NOMO-1 treated with DMSO at 0.1 percent for 48 hours (cell line): ENCODE data around the gene SRRD.
"Not testable (repeated sequence)": the region's sequence is repeated elsewhere in the genome, so short reads cannot be mapped to it uniquely, and the experiment has no call there.

Experiments
- DNase-seq: peaks from one replicate; lab custom pipeline; 2025; ENCODE audit not compliant: unreplicated experiment; lab: John Stamatoyannopoulos, UW

SRRD gene

GRCh38 chr22:26516503-26516902 lies 32.8 kb downstream of the SRRD start:
- peak; percentile 12 for DNase-seq

DNA sequence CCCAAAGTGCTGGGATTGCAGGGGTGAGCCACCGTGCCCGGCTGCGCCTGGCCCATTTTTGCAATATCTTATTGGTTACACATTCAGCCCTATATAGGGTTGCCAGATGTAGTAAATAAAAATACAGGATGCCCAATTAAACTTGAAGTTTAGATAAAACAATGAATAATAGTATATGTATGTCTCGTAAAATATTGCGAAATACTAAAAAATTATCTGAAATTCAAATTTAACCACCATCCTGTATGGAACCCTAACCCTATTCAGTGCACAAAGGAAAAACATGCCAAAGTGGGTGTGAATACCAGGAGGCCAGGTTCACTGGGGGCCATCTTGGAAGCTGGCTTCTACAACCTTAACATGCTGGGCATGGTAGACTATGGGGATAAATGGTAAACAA lies 33.8 kb downstream of the SRRD start:
- no peak for DNase-seq

DNA sequence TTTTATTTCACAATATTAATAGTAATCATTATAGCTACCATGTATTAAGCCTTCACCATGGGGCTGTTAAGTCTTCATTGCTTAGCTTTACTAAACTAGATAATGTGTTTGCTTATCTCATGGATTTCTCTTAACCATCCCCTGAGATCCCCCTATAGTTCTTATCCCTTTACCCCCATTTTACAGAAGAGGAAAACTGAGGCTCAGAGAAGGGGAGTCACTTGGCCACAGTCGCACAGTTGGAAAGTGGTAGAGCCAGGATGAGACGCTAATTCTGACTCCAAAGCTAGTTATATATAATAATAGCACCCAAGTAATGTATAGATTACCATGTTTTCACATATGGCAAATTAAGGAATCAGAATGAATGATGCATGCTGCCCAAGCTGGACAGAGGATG lies 38.3 kb downstream of the SRRD start:
- DNase-seq, result no peak

DNA sequence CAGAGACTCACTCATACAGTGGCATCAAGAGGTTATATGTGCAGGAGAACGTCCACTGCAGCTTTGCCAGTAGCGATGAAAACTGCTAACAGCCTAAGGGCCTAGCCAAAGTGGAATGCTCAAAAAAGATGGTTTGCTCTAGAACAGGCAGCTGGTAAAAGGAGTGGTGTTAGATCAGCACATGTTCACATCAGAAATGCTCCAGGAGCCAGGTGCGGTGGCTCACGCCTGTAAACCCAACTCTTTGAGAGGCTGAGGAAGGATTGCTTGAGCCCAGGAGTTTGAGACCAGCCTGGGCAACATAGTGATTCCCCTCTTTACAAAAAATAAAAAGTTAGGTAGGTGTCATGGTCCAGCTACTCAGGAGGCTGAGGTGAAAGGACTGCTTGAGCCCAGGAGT lies 38.9 kb downstream of the SRRD start:
- no peak for DNase-seq

DNA sequence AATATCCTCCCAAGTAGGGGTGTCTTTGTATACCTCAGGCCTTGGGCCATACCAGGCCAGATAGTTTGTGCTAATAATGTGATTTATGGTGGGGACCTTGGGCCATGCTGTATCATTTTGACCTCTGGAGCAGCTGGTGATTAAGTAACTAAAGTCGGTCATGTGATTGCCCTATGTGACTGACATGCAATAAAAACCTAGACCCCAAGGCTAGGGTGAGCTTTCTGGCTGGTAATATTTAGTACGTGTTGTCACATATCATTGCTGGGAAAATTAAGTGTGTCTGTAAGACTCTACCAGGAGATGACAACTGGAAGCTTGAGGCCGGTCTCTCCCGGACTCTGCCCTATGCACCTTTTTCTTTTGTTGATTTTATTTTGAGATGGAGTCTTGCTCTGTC lies 41.2 kb downstream of the SRRD start:
- no peak for DNase-seq

DNA sequence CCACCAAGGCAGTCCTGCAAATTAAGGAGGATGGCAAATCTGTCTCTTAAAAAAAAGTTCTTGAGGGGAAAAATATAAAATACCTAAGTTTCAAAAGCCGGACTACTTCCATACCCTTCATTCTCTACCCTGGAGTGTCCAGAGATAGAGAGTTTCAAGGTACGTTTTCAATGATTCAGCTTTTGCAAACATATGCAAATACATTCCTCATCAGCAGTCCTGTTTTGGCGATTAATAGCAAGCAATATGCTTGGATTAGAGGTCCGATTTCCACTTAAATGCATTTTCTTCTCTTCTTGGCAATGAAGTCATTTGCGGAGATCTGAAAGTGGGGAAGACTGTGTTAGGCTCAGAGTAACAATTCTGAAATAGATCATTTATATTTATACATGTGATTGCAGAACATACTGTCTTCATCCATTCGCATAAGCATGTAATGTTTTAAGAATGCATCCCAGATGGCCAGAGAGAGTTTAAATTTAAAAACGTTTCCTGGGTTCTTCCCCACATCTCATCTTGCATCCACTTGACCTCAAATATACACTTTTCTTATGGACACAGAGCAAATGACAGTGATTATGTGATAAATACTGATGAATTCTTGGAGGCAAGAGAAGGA lies 42.4 kb downstream of the SRRD start:
- no peak for DNase-seq

DNA sequence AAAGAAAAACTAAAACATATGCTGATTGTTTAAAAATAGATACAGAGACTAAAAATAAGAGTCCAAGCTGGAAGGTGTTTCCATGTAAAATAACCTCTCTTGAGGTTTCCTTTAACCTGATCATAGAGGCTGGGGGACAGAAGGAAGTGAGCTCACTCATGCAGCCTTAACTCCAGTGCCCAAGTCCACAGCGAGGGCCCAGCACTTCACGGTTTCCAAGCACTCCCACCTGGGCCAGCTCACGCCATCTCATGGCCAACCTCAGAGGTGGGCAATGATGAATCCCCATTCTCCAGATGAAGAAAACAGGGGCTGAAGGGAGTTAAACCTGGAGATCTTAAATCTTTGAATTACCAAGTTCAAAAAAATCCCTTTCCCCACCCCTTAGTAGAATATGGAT lies 43.5 kb downstream of the SRRD start:
- no peak for DNase-seq

DNA sequence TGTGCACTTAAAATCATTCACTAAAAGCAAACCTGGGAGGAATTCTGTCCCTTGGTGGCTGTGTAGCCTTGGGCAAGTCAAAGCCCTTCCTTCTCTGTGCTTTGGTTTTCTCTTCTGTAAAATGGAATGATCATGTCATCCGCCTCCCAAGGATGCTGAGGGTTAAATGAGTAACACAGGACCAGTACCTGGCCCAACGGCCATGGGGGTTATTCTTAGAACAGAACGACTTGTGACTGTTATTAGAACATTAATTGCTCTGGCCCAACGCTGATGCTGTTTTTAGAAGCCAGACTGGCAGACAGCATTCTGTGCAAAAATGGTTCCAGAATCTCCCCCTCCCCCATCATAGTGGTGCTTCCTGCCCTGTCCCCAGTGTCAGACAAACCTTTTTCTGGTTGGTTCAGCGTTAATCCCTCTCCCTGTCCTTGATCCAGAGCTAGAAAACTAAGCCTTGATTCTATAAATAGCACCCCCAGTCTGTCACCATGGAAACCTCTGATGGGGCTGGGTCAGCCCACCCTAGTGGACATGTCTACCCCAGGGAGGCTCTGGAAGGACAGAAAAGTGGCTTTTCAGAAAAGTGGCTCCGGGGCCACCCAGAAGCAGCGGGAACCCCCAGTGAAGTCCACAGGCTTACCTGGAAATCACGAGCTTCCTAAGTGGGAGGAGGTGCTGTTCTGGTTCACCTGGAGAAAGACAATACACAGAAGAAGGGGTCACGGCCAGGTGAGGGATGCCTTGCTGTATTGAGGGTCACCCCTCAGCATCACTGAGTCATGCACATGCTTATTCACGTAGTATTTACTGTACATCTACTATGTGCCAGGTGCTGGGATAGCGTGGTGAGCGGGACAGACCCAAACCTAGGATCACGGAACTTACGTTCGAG lies 44.1 kb downstream of the SRRD start:
- DNase-seq, result no peak

- DNase-seq, result not testable (repeated sequence)
These were observed 44.8 kb downstream of the SRRD start for GRCh38 chr22:26528518-26528917.

- no peak for DNase-seq
These were observed 45.7 kb downstream of the SRRD start for GRCh38 chr22:26529345-26529744.

DNA sequence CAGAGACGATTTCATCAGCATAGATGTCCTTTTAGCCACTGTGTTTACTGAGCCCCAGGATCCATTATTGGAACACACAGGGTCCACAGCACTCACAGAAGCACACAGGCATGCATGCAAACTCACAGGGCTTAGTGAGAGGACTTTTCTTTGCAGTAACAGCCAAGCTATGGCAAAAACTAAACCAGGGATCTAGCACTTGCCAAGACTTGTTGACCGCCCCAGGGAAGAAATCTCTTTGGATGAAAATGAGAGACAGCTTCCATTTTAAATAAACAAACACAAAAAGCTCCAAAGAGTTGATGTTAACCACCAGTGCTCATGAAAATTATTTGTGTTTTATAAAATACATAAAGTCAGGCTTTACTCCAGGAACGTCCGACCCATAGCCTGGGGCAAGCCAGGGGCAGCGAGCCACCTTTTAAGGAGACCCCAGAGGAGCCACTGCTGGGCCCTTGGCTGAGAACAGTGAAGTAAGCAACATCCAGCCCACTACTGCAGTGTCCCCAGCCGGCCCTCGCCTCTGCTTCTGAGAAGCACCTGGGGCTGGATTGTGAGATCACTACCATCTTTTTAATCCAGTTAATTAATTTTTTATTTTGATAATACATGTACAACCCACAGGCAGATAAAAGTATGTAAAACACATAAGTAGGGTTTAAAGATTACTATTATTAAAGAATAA lies 50.6 kb downstream of the SRRD start:
- no peak for DNase-seq

DNA sequence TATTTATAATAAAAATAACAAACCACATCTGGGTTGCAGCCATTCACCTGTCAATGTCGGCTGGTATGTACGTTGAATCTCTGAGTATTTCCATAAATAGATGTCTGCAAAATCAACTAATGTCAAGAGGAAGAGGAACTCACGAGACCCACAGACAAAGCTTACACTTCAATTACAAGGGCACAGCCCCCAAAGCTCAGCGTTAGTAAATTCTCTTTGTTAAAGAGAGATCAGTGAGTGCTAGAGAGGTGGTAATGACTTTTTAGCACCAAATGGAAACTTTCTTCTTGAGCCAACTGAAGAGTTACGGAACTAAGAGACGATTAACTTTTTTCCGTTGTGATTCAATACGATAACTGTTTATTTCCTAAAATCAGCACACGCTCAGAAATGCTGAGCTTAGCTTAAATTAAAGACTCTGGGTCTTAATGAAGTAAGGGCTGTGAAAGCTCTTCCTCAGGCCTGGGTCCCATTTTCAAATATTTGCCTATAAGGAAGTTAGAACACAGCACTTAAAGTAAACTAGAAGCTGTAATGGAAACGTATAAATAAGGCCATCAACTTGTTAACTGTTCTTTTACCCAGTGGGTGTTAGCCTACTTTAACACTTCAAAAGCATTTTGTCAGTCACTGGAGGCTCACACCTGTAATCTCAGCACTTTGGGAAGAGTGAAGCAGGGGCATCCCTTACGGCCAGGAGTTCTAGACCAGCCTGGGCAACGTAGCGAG lies 51.4 kb downstream of the SRRD start:
- DNase-seq, result peak; percentile 47

DNA sequence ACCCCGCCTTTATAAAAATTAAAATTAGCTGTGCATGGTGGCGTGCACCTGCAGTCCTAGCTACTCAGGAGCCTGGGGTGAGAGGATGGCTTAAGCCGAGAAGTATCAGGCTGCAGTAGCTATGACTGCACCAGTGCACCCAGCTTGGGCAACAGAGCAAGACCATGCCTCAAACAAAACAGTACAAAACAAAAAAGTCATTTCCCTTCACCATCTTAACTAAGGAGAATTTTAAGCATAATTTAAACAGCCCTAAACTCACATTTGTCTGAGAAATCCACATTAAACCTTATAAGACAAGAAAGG lies 51.9 kb downstream of the SRRD start:
- DNase-seq, result no peak

GRCh38 chr22:26536056-26536761 lies 52.5 kb downstream of the SRRD start:
- DNase-seq, result no peak

- DNase-seq, result no peak
These were observed 53.1 kb downstream of the SRRD start for GRCh38 chr22:26536762-26537134.

DNA sequence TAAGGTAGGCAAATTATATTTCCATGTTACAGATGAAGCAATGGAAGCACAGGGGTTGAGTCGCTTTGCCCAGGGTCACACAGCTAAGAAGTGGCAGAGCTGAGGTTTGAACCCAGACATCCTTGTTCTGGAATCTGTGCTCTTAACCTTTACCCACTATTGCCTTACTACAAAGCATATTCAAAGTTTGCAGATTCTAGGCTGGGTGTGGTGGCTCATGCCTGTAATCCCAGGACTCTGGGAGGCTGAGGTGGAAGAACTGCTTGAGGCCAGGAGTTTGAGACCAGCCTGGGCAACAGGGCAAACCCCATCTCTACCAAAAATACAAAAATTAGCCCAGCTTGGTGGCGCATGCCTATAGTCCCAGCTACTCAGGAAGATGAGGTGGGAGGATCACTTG lies 56.4 kb downstream of the SRRD start:
- DNase-seq, result no peak

DNA sequence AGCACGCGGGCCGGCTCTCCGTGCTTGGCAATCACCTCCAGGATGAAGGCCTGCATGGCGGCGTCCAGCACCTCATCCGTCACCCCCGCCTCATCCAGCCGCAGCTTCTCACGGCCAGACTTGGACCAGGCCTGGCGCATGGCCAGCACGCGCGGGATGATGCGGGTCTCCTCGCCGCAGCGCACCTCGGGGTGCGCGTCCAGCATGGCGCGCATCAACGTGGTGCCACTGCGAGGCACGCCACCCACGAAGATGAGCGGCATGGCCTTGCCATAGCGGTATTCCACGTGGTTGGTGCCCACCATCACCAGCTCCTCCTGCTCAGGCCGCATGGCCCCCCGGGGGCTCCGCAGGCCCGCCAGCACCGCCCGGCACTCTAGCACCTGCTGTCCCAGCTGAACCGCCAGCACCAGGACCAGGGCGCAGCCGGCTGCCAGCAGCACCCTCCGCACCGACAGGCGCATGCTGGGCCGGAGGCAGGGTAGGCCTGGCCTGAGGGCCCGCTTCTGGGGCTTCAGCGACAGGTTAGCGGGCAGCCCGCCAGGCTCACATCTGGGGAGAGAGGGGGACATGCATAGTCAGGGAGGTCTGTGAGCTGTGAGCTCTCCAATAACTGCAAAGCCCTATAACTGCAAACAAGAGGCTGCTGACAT lies 57.6 kb downstream of the SRRD start:
- DNase-seq, result no peak

DNA sequence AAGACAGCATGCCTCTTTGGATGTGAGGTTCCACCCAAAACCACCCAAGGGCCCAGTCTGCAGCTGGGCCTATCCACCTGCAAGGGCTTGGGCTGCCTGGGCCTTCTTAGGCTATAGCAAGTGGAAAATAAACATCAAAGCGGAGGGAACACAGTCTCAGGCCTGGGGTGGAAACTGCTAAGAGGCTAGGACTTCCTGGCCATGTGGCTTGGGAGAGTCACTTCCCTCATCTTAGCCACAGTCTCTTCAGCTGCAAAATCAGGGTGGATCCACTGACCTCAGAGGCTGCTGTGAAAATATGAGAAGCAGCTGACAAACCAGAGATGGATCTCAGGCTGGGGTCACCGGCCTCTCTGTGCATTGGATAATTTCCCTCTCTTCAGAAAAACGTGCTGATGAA lies 59.2 kb downstream of the SRRD start:
- DNase-seq, result peak; percentile 45
